ENCODE results near the gene RMND1.
"Not testable (repeated sequence)": the region's sequence is repeated elsewhere in the genome, so short reads cannot be mapped to it uniquely, and the experiment has no call there.

The RMND1 gene

DNA sequence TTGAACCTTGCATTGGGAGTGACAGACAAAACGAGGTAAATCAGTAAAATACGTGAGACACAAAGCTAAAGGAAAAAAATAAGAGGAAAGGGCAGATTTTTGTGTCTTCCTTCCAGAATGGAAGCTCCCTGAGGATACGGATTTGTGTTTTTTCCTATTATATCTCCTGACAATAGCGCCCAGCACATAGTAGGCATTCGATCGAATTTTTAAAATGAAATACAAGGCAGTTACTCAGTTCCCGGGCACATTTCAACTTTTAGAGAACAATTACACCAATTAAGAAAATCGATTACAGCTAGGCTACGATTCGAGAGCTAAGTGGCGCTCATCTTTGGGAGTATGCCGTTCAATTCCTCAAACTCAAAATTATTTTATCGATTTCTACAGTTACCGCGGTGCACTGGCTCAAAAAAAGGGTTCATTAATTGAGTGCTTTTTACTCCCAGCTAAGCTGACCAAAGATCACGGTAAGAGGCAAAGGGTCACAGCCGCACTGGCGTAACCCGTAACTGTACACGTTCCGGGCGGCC, 443 bp downstream of the RMND1 start:
- DNase-seq: no peak

DNA sequence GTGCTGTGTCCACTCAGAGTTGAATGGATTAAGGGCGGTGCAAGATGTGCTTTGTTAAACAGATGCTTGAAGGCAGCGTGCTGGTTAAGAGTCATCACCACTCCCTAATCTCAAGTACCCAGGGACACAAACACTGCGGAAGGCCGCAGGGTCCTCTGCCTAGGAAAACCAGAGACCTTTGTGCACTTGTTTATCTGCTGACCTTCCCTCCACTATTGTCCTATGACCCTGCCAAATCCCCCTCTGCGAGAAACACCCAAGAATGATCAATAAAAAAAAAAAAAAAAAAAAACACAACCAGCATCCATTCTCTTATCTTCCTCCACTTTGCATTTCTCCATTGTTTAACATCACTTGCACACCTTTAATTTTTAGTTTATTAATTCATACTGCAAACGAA, 998 bp downstream of the RMND1 start:
- DNase-seq: not testable (repeated sequence)

DNA sequence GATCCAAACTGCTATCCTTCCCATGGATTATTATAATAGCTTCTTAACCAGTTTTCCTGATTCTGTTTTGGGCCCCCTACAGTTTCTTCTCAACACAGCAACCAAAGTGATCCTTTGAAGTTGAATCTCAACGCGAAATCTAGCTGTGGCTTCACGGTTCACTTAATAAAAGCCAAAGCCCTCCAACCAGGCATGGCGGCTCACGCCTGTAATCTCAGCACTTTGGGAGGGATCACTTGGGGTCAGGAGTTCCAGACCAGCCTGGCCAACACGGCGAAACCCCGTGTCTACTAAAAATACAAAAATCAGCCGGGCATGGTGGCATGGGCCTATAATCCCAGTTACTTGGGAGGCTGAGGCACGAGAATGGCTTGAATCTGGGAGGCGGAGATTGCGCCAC, 3.3 kb downstream of the RMND1 start:
- DNase-seq: no peak

DNA sequence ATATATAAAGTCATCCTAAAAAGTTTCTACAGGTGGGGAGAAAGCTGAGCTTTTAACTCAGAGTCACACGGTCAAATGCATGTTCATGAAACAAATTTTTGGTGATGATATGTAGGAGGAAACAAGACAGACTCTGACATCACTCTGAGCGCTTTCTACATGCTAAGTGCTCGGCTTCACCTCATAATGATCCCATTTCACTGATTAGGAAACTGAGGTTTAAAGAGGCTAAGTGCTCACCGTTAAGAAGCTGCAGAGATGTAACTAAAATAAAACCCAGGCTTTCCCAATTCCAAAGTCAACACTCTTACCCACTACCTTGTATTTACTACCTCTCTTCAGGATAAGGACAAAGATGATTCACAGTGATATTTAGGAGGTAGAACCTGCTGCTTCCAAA, 4.7 kb downstream of the RMND1 start:
- DNase-seq: no peak

DNA sequence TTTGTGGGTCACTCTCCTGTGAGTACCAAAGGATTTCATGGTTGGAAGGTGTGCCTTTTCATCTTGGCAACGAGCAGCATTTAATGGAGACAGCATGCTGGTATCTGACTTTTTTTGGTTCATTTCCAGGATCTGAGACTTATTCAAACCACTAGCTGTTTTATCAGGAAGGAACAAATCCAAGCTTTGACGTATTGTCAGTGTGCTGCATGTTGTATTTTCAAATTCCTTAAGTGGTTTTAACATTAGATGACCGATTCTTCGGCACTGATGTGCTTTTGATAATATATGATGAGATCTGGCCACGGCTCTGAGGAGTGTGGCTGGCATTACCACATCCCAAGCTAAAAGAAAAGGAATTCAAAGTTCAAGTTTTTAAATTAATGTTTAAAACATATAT, 6.4 kb downstream of the RMND1 start:
- DNase-seq: no peak

DNA sequence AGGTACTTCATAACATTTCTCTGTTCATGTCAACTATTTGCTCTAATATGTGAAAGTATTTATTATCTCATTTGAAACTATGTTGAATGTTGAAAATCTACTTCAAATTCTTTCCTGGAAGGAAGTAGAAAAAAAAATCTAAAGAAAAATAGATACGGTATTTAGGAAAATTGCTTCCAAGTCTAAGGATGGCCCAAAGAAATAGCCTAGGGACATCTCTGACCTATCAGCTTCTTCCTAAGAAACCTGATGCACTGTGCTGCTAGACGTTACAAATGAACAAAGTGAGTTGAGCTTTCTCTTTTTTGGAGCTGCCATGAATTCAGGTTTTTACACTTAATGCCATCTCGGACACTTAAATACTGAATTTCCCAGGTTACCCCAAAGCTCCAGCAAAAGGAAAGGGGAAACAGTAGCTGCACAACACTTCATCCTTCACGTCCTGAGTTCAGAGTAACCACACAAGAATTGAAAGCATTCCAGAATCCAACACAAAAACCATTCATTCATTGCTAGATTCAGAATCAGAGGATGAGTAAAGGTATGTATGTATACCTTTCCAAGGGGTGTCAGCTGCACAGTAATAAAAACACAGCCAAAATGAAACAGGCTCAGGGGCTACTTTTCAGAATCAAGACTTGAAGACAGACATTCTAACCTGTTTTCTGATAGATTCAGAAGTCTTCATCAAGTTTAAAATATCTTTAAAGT, 7.9 kb downstream of the RMND1 start:
- no peak for DNase-seq

DNA sequence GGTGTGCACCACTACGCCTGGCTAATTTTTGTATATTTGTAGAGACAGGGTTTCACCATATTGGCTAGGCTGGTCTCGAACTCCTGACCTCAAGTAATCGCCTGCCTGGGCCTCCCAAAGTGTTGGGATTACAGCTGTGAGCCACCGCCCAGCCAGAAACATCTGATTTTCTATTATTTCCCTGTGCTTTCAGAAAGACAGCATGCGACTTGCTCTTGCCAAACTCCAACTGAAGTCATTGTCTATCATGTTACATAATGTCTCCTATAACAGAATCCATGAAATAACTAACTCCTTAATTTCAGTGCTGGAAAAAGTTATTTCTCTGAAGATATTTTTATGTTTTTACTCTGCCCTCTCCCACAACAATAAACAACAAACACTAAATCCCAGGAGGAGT, 8.5 kb downstream of the RMND1 start:
- no peak for DNase-seq

DNA sequence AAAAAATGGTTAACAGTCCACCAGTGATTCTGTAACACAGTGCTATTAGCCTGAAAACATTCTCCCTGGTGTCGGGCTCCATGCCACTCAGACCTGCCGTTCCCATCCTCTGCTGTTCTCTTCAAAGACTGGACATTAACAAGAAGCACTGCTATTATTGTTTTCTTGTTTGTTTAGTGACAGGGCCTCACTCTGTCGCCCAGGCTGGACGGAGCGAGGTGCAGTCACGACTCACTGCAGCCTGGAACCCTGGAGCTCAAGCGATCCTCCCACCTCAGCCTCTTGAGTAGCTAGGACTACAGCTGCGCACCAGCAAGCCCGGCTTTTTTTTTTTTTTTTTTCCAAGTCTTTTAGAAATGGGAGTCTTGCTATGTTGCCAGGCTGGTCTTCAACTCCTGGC, 9.6 kb downstream of the RMND1 start:
- DNase-seq: no peak

DNA sequence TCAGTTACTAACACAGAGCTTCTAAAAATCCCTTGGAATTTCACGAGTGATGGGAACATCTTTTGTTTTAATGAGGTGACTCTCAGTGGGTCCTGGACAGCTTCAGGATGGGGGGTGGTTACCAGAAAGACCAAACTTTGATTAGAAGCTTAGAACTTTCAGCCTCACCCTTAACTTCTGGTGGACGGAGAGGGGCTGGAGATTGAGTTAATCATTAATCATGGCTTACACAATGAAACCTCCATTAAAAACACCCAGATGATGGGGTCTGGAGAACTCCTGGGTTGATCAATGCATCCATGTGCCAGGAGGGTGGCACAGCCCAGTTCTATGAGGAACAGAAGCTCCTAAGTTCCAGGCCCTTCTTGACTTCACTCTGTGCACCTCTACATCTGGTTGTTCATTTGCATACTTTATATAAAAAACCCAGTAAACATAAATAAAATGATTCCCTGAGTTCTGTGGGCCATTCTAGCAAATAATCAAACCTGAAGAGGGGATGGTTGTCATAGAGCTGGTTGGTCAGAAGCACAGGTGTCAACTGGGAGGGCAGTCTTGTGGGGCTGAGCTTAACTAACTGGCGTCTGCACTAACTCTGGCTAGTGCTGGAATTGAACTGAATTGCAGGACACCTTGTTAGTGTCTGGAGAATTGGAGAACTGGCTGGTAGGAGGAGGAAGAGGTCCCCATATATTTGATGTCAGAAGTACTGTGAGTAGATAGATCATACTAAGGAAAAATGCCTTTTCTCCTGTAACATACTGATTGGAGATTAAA, 10.3 kb downstream of the RMND1 start:
- DNase-seq: no peak

DNA sequence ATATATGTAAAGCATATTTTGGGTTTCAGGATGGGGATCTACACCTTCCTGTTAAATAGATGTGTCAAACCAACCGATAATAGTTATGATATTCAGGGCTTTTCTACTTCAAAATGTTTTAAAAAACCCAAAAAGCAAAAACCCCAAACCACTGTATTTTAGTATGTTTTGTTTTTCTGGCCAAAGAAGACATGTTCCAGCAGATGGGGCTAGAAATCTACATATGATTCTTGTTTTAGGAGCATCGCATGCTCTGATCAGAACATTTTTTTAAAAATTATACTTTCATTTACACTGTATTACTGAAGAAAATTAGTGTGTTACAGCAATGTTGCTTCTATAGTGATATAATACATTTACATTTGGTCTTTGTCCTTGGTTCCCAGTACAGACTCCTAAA, 11.0 kb downstream of the RMND1 start:
- no peak for DNase-seq

DNA sequence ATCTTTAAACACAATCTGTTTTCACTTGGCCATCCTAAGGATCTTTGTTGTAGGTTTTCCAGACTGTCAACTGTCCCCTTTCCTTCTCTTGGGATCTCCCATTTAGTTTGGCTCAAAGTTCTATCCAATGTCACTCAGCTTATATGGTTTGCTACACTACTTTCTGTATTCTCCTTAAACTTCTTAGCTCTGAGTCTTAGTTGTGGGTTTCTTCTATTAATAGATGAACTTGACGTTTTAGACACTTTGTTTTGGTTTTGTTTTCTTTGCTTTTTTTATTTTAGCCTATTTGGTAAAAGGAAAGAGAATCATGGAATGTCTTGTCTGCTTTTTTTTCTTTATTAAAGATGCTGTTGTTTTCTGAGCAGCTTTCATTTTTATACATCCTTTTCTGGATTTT, 11.4 kb downstream of the RMND1 start:
- no peak for DNase-seq

DNA sequence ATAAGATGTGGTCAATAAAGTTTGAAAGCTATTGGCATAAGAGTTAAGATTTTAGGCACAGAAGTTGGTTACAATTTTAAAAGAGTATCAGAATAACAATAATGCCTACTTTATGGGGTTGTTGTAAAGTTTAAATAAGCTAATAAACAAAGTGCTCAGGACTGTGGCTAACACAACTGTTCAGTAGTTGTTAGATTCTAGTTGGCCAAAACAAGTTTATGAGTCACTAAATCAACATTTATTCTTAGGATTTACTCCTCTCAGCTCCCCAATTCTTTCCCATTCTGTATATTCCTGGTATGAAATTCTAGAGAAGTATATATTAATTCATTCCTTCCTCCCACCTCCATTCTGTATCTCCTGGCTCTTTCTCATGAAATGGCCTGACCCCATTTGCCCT, 14.5 kb downstream of the RMND1 start:
- DNase-seq: no peak

DNA sequence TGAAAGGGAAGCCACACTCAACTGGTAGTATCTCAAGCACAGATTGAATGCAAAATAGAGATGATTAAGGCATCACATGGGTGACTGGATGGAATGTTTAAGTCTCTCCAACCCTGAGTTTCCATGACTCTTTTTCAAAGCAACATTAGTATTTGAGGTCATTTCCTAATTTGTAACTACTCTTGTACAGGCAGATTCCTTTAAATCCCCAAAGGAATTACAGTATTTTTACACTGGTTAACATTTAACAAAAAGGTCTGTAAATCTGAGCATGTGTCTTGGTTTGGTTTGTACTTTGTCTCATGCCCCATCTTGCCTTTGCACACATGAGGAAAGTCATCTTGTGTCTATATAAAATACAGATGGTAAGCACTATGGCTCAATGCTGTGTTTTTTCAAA, 15.1 kb downstream of the RMND1 start:
- DNase-seq: no peak

DNA sequence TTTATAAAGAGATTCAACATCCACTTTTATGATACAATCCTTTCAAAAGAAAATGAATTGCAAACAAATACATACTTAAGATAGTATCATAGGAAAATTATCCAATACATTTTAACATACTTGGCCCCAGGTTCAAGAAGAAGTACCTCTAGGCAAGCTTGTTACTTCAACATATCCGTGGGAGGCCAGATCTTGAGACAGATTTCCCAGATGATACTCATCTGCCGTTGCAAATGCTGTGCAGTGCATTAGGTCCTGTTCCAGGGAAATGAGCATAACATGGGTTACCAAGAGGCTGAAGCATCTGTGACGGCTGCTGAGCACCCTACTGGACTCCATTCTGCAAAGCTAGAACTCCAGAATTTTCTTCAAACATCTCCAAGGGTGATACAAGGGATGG, 15.6 kb downstream of the RMND1 start:
- DNase-seq: no peak

DNA sequence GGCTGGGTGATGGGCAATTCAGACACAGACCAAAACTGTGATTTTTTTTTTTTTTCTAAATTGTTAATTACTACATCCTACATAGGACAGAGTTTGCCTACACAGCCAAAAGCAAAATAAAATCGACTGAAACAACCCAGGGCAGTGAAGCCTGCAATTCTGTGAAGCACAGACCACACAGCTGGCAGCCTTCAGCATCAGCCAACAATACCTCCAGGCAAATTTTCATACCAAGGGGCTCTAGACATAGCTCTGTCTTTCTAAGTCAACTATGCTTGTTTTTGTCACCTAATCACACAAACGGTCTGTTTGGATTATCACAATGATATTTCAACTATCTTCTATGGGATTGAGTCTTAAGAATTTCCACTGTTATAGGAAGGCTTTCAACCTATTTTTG, 17.6 kb downstream of the RMND1 start:
- DNase-seq: no peak

DNA sequence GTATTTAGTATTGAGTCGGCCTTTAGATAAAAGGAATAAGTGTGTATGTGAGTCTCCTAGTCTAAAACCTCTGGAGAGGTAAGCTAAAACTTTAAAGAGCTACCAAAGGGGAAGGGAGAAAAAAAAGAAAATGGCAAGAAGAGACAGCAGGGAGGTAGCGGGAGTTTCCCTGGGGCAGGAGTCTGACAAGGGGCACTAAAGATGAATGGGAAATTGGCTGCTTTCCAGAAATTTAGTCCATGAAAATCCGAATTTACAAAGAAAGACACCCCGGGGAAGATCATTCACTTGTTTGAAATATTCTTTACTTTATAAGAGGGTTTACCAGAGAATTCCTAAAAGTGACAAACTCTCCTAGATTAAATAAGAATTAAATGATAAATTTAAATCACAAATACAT, 19.3 kb downstream of the RMND1 start:
- DNase-seq: no peak

DNA sequence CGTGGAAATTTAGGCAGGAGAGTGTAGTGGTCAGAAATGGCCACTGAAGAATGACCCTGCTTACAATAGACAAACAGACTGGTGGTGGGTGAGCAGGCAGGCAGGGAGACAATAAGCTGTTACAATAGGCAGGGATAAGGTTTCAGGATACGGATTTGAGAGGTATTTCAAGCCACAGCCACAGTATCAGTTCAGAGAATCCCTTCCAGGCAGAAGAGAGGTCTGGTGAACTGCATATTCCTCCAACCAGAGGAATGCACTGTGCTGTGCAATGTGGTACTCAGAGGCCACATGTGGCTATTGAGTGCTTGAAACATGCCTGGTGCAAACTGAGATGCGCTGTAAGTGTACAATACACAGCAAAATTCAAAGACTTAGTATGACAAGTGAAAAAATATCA, 20.6 kb downstream of the RMND1 start:
- DNase-seq: no peak

DNA sequence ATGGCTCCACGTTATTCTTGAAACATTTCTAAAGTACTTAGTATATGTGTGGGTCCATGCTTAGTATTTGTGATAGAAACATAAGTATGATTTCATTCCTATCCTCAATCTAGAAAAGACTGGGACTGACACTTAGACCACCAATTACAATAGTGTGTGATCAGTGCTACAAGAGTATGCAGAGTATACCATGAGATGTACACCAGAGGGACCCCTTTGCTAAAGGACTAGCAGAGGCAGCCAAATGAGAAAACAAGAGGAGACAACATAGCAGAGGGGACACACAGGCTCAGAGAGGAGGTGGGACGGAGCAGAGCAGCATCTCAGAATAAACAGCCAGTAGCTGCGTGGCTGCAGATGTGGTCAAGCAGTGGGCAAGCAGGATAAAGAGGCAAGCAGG, 21.0 kb downstream of the RMND1 start:
- DNase-seq: no peak

DNA sequence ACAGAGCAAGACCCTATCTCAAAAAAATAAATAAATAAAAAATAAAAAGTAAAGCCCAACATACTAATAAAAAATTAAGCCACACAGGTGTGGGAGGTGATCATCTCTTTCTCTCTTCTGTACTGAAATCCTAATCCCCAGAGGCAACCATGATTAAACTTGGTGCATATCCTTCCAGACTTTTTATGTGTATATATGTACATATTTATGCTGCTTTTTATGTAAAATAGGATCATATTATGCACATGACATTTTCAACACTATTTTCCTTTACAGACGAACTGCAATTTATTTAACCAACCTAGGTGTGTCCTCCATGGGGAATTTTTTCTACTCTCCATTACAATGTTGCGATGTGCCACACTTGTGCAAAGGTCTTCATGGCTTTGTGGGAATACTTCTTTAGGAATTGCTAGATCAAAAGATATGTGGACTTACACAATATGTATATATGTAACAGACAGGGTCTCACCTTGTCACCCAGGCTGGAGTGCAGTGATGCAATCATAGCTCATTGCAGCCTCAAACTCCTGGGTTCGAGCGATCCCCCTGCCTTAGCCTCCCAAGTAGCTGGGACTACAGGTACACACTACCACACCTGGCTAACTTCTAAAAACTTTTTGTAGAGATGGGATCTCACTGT, 23.7 kb downstream of the RMND1 start:
- no peak for DNase-seq

DNA sequence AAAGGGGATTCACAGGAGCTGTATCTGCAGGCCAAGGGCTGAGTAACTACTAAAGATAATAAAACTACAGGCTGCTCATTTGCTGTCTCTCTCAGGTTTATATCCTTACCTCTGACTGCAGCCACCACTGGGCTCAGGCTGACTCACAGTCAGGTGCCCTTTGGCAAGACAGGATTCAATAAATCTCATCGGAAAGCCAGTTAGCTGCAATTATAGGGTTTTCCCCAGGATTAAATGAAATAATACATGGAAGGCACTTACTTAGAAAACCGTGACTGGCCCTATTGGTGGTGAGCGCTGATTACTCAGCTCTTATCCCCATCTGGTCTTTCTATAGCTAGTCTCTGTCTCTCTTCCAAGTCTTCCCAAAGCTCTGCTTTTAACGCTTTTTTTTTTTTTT, 26.4 kb downstream of the RMND1 start:
- DNase-seq: no peak

DNA sequence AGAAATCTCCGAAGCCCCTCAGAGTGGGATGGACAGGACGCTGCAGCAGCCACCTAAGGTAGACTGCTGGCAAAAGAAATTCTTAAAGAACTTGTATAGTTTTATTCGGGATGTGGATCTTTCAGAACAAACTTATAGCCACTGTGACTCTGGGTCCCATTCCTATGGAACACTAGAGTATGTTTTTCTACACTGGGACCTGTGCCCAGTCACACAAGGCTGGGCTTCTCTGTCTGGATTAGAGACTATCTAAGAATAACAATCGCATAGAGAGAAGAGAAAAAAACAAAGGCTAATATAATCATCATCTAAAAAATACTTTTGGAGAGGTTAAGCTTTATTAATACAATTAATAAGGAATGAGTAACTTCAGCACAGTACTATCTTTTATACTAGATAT, 28.9 kb downstream of the RMND1 start:
- DNase-seq: no peak

DNA sequence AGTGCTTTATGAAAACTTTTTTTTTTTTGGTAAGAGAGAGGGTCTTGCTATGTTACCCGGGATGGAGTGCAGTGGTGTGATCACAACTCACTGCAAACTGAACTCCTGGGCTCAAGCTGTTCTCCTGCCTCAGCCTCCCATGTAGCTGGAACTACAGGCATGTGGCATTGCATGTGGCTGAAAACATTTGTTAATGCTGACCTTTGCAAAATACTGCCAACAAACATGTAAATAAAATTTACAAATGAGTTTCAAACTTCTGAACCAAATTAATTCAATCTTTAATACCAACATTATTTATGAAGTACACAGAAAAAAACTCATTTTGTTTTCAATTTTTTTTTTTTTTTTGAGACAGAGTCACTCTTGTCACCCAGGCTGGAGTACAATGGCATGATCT, 34.4 kb downstream of the RMND1 start:
- no peak for DNase-seq

DNA sequence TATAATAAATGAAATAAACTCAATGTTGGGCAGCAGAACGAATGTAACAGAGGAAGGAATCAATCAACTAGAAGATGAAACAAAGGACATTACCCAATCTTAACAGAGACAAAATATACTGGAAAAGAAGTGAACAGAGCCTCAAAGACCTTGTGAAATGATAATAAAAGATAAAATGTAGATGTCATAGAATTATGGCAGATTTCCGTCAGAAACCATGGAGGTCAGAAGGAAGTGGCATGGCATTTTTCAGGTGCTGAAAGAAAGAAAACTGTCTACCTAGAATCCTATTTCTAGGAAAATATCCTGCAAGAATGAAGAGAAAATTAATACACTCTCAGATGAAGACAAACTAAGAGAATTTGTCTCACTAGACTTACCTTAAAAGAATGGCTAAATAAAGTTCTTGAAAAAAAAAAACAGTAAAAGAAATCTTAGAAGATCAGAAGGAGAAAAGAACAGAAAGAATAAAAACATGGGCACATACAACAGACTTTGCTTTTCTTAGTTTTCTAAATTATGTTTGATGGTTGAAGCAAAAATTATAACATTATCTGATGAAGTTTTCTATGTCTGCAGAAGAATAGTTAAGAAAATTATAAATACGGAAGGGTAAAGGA, 37.2 kb downstream of the RMND1 start:
- DNase-seq: no peak

Data from effector CD4-positive, alpha-beta T cell (primary cell).